ENCODE data around the gene PM20D2.

PM20D2 gene

GRCh38 chr6:89145091-89145955 is 532 bp upstream of the PM20D2 start:
- peak in 10 of 56 donors; percentile 8 to 49 (median 35) for DNase-seq

- peak in 7 of 56 donors; percentile 1 to 46 (median 16) for DNase-seq
Observed at GRCh38 chr6:89146718-89147700, 1.2 kb downstream of the PM20D2 start.

DNA sequence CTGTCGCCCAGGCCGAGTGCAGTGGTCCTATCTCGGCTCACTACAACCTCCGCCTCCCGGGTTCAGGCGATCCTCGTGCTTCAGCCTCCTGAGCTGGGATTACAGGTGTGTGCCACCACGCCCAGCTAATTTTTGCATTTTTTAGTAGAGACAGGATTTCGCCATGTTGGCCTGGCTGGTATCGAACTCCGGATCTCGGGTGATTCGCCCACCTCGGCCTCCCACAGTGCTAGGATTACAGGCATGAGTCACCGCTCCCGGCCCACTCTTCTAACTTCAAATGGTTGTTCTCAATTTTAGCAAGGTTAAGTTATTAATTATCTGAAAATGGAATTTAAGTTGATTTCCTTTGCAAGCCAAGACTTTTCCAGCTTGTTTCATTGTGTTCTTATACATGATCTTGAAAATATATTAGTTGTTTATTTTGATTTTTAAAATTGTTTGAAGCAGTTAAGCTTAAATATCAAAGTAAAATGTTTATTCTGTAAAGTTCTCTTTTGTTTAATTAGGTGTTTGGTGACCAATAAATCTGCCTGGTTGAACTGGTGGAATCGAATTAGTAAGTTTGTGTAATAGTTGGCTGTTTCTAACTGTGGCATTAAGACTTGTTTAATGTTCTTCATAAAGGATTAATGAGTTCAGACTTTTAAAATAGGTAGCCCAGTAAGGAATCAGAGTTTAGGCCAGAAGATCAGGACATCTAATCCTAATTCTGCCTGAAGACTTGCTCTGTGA is 2.3 kb downstream of the PM20D2 start:
- DNase-seq, result peak in 20 of 56 donors; percentile 0 to 49 (median 7)

GRCh38 chr6:89154131-89154530 is 8.3 kb downstream of the PM20D2 start:
- no peak for DNase-seq

DNA sequence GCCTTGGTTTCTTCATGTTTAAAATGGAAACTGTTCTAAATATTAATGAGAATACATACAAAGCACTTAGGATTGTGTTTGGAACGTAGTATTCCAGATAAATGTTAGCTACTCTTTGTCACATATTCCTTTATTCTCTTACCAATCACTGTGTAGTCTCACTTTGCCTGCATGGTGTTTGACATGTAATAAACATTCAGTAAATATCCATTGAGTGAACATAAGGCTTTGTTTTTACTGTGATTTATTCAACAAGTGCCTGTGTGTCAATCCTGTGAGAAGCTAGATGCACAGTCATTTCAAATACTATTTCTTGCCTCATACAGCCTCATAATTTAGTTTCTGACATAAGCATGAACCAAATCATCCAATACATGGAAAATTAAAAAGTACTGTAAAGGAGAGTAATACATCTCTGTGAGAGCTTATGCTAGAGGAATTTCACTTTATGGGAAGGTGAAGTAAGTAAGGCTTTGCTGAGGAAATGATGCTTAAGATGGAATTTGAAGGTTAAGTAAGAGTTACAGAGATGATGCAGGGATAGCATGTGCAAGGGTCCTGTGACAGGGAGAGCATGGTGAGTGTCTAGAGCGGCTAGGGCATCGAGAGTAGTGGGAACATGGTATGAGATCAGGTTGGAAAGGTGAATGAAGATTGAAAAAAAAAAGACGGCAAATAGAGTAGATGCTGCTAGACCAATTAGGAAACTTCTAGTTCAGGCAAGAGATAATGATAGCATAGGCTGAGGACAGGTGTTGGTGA is 14.7 kb downstream of the PM20D2 start:
- DNase-seq, result no peak

- DNase-seq, result no peak
Observed at GRCh38 chr6:89161326-89162046, 15.6 kb downstream of the PM20D2 start.

GRCh38 chr6:89162047-89162371 is 16.2 kb downstream of the PM20D2 start:
- no peak for DNase-seq

GRCh38 chr6:89172131-89172530 is 26.3 kb downstream of the PM20D2 start:
- no peak for DNase-seq

- DNase-seq, result no peak
Observed at GRCh38 chr6:89173634-89174033, 27.8 kb downstream of the PM20D2 start.

DNA sequence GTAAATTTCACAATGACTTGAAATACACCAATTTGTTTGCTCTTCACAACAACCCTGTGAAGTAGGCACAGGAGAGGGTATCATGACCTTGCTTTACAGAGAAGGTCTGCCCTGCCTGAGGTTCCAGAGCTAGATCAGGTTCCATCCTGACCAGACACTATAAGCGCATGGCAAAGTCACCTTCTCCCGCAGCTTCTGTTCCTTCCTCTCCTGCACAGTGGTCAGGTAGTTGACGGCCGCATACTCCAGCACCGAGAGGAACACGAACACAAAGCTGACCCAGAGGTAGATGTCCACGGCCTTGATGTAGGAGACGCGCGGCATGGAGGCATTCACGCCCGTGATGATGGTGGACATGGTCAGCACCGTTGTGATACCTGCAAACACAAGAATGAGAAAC is 34.3 kb downstream of the PM20D2 start:
- no peak for DNase-seq

DNA sequence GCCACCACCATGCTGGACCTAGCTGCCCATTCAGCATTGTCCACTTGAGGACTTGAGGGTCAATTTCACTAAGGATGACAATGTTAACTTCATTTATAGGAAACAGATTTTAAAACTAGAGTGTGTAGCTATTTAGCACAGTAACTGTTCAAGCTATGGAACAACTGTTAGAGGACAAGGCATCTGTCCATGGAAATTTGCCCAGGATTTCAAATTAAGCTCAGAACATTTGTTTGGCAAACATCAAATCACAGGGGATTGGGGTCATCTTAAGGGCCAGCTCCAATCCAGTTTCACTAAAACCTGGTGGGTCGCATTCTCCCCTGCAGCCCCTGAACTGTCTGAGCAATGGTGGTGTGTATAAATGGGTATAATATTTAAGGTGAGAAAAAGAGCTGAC is 35.1 kb downstream of the PM20D2 start:
- no peak for DNase-seq

- no peak for DNase-seq
Observed at GRCh38 chr6:89183294-89183693, 37.4 kb downstream of the PM20D2 start.

- peak in 1 of 56 donors; percentile 1 for DNase-seq
Observed at GRCh38 chr6:89184344-89184743, 38.5 kb downstream of the PM20D2 start.

DNA sequence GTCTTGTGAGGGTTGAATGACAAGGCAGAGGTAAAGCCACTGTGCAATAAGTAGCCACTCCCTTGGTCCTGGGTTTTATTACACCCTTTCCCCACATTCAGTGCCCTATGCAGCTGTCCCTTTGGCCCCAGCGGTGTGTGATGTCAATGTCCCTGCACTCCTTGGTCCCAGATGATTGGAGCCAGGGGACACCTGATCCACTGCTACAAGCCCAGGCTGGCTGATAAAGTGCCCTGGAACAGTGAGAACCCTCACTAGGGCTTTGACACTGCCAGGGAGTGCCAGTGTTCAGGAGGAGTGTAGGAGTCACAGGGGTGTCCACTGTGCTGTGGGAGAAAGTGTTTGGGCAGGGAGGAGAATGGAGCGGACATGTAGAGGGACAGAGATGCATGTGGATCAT is 40.9 kb downstream of the PM20D2 start:
- no peak for DNase-seq

GRCh38 chr6:89187504-89187903 is 41.6 kb downstream of the PM20D2 start:
- no peak for DNase-seq

GRCh38 chr6:89190741-89191140 is 44.9 kb downstream of the PM20D2 start:
- DNase-seq, result no peak

- no peak for DNase-seq
Observed at GRCh38 chr6:89194559-89194958, 48.7 kb downstream of the PM20D2 start.

DNA sequence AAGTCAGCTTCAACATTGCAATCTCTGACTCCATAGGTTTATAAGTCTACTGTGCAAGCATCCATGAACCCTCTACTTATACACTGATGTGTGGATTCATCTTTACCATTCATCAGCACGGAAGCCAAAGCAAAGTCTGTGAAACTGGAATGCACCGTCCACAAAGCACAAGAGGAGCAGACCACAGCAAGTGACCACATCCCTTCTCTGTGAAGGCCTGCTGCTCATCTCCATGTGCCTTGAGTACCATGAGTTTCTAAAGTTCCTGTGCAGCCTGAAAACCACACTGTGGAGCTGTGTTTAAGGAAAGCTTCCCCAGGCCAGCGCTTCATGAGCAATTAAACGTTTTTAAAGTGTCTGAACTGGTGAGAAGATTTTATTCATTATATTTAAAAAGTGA is 51.3 kb downstream of the PM20D2 start:
- no peak for DNase-seq

DNA sequence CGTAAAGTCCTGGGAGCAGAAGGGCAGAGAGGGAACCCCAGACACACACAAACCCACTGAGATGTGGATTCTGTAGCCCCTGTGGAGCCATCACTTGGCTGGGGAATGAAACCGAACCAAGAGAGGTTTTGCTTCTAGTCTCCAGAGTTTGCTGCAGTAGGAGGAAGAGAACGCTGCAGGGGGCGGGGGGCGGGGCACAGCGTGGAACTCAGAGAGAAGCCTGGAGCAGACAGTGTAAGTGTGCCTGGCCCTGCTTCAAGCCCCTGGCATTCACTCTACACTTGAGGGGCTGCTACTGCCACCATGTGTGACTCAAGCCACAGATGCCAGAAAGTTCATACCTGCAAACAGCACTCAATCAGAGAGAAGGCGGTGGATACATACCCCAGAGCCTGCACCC is 52.4 kb downstream of the PM20D2 start:
- DNase-seq, result no peak

GRCh38 chr6:89199579-89199978 is 53.7 kb downstream of the PM20D2 start:
- DNase-seq, result no peak
